Heart left ventricle (tissue), 13 donors: ENCODE measurements around the gene HIGD1C.

Experiments used
- POLR2A ChIP-seq, 2 donors: fragments of 450-650 bp; IDR thresholded peaks; one replicate each; pipeline ENCODE4 v1.6.1; 2017; ENCODE audit warnings: antibody characterized with exemption in 2 of 2, mild to moderate bottlenecking in 2 of 2, moderate library complexity in 2 of 2
- TF ChIP-seq, protein P1 (sequence below), 12 donors: fragments of 200-600 bp; sonication (generic) in 4 of 12; IDR thresholded peaks; one replicate each; pipeline versions ENCODE4 v1.5.0 to v1.8.0; 2018 to 2022; ENCODE audit warnings: antibody characterized with exemption in 12 of 12, mild to moderate bottlenecking in 5 of 12
- donor health status: ischemic (EF 13 %, LVEDD 7.1; RV severe dilation, severe dysfunction).
- donor health status: DM: no; HTN: yes; CAD: no.
- donor health status: DM: no; HTN: no; CAD: no.
- donor health status: ischemic (EF 25% LVEDD 6.9; RV normal size, moderate dysfunction).
- donor health status: ischemic (EF 25% LVEDD 5.7; RV mildly dilated, moderate dysfunction).
- donor health status: ischemic (EF 35%, LVEDD 5.7; RV mildly dilated, moderate dysfunction).
- donor health status: nonischemic (EF 11% LVEDD 7.7; RV severe dilation, severe dysfunction).
- donor health status: DM: yes; HTN: yes; CAD: no.
- donor health status: PGD.
- donor health status: ischemic (EF 29% LVEDD 5.4; RV normal size, mild dysfunction).
- donor health status: nonischemic (EF 23%, LVEDD 6.1; RV moderate dilation, normal function).

GRCh38 chr12:50923361-50924130 lies 28.8 kb upstream of the HIGD1C start:
- TF ChIP-seq, protein P1, sequence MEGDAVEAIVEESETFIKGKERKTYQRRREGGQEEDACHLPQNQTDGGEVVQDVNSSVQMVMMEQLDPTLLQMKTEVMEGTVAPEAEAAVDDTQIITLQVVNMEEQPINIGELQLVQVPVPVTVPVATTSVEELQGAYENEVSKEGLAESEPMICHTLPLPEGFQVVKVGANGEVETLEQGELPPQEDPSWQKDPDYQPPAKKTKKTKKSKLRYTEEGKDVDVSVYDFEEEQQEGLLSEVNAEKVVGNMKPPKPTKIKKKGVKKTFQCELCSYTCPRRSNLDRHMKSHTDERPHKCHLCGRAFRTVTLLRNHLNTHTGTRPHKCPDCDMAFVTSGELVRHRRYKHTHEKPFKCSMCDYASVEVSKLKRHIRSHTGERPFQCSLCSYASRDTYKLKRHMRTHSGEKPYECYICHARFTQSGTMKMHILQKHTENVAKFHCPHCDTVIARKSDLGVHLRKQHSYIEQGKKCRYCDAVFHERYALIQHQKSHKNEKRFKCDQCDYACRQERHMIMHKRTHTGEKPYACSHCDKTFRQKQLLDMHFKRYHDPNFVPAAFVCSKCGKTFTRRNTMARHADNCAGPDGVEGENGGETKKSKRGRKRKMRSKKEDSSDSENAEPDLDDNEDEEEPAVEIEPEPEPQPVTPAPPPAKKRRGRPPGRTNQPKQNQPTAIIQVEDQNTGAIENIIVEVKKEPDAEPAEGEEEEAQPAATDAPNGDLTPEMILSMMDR (IDR thresholded peaks at IDR 0.05), result no peak
- no peak for TF ChIP-seq POLR2A (IDR thresholded peaks at IDR 0.05)
